Calu3 (cell line): ENCODE results near the gene DNAH17. TPM values are rescaled to one million over a fixed set of nuclear protein-coding genes. Genes with fewer than 3 reads are reported as not detected.

ENCODE experiments used
- BruUV-seq: library from RNA; stranded (reverse); fragments of 400-500 nt; replicated peaks from 2 replicates; lab custom pipeline; 2021; lab: Mats Ljungman, UMichigan
- CTCF ChIA-PET: fragments of 300-600 bp; sonication (Branson Sonifier 250); formaldehyde crosslinking; loops from one replicate; lab custom pipeline; 2022; ENCODE audit warnings: antibody characterized with exemption; lab: Charles Lee
- DNase-seq: peaks from one replicate; pipeline ENCODE4 v3.0.0; 2022
- H3K27ac Mint-ChIP-seq: one replicate; pipeline ENCODE4 v1.8.0; 2022; ENCODE audit warnings: mixed read lengths; ENCODE audit not compliant: unreplicated experiment
- H3K27me3 Mint-ChIP-seq: one replicate; pipeline ENCODE4 v1.8.0; 2022; ENCODE audit warnings: mixed read lengths; ENCODE audit not compliant: unreplicated experiment
- H3K36me3 Mint-ChIP-seq: one replicate; pipeline ENCODE4 v1.8.0; 2022; ENCODE audit warnings: mild to moderate bottlenecking, moderate library complexity, mixed read lengths; ENCODE audit not compliant: insufficient read depth, unreplicated experiment
- H3K4me1 Mint-ChIP-seq: one replicate; pipeline ENCODE4 v1.8.0; 2022; ENCODE audit warnings: mild to moderate bottlenecking, low read depth, mixed read lengths; ENCODE audit not compliant: unreplicated experiment
- H3K4me3 Mint-ChIP-seq: one replicate; pipeline ENCODE4 v1.8.0; 2022; ENCODE audit warnings: mild to moderate bottlenecking, low read depth, moderate library complexity, mixed read lengths; ENCODE audit not compliant: unreplicated experiment
- H3K9me3 Mint-ChIP-seq: one replicate; pipeline ENCODE4 v1.8.0; 2022; ENCODE audit warnings: low read depth, mixed read lengths; ENCODE audit not compliant: unreplicated experiment
- CTCF ChIP-seq: fragments of 200-600 bp; IDR thresholded peaks from one replicate; pipeline ENCODE4 v1.8.0; 2022; ENCODE audit warnings: antibody characterized with exemption; ENCODE audit not compliant: unreplicated experiment
- intact Hi-C: fragments of 100-400 bp; cut with micrococcal nuclease; formaldehyde crosslinking; loops from one replicate; pipeline ENCODE4 v1.10.0; 2022; ENCODE audit not compliant: unreplicated experiment
- total RNA-seq: library from RNA; stranded (reverse); gene quantifications from 2 replicates; pipeline ENCODE4 v1.2.3, GENCODE V29; 2022

DNAH17 gene
- total RNA-seq, 1 experiment from 2014 or later, result 0.19 TPM

GRCh38 chr17:78422872-78423588, 154.2 kb downstream of the DNAH17 start:
- H3K9me3 Mint-ChIP-seq, result no peaks in the 10 kb centered on the region
- H3K27me3 Mint-ChIP-seq, result no peaks in the 10 kb centered on the region
- no peak overlapping the region for H3K4me3 Mint-ChIP-seq
- no peak for TF ChIP-seq CTCF
- no peaks in the 10 kb centered on the region for H3K4me1 Mint-ChIP-seq
- CTCF ChIA-PET, result interaction anchor here (0.5 to 2.5 kb wide), 4 partner anchors 62 to 173 kb away, joined by 4 to 31 read pairs (median 16); no protein-coding TSS in a partner anchor
- H3K27ac Mint-ChIP-seq, result no peak overlapping the region
- no peak for DNase-seq
- intact Hi-C loops, result loop anchor here (1.0 to 2.0 kb wide), 3 partner anchors 62 to 172 kb away; no protein-coding TSS in a partner anchor
- H3K36me3 Mint-ChIP-seq, result peaks cover 18% of the 10 kb centered on the region
- no TSS peak for BruUV-seq

- no peaks in the 10 kb centered on the region for H3K4me1 Mint-ChIP-seq
- no peak overlapping the region for H3K27ac Mint-ChIP-seq
- no peaks in the 10 kb centered on the region for H3K27me3 Mint-ChIP-seq
- no peak for TF ChIP-seq CTCF
- H3K9me3 Mint-ChIP-seq, result no peaks in the 10 kb centered on the region
- H3K4me3 Mint-ChIP-seq, result no peak overlapping the region
- DNase-seq, result no peak
- peaks cover 22% of the 10 kb centered on the region for H3K36me3 Mint-ChIP-seq
- intact Hi-C loops, result loop anchor here (1.0 to 2.0 kb wide), 3 partner anchors 61 to 171 kb away; no protein-coding TSS in a partner anchor
- BruUV-seq, result no TSS peak
- CTCF ChIA-PET, result interaction anchor here (0.6 to 2.5 kb wide), 9 partner anchors 43 to 676 kb away, joined by 3 to 31 read pairs (median 6); partner anchors contain the start of gene PGS1
Measured at GRCh38 chr17:78422267-78422605, 155.0 kb downstream of the DNAH17 start.

GRCh38 chr17:78421534-78422266, 155.5 kb downstream of the DNAH17 start:
- Mint-ChIP-seq H3K9me3 (no peaks in the 10 kb centered on the region), H3K36me3 (peaks cover 24% of the 10 kb centered on the region), H3K27me3 (no peaks in the 10 kb centered on the region), H3K4me1 (no peaks in the 10 kb centered on the region), H3K4me3 (no peak overlapping the region), H3K27ac (no peak overlapping the region)
- peak; percentile 93 for TF ChIP-seq CTCF
- peak; percentile 86 for DNase-seq
- no TSS peak for BruUV-seq
- intact Hi-C loops, result loop anchor here (1.0 to 2.0 kb wide), 3 partner anchors 60 to 171 kb away; no protein-coding TSS in a partner anchor
- CTCF ChIA-PET, result interaction anchor here (0.6 to 2.5 kb wide), 9 partner anchors 43 to 676 kb away, joined by 3 to 31 read pairs (median 6); partner anchors contain the start of gene PGS1

GRCh38 chr17:78421084-78421533, 156.1 kb downstream of the DNAH17 start:
- no peaks in the 10 kb centered on the region for H3K27me3 Mint-ChIP-seq
- no peak for DNase-seq
- intact Hi-C loops, result no loop called here
- BruUV-seq, result no TSS peak
- no peaks in the 10 kb centered on the region for H3K4me1 Mint-ChIP-seq
- H3K4me3 Mint-ChIP-seq, result no peak overlapping the region
- H3K36me3 Mint-ChIP-seq, result peaks cover 24% of the 10 kb centered on the region
- CTCF ChIA-PET, result interaction anchor here (1.8 to 2.5 kb wide), 3 partner anchors 60 to 171 kb away, joined by 7 to 31 read pairs (median 28); no protein-coding TSS in a partner anchor
- no peaks in the 10 kb centered on the region for H3K9me3 Mint-ChIP-seq
- H3K27ac Mint-ChIP-seq, result no peak overlapping the region
- TF ChIP-seq CTCF, result no peak
